Activated naive CD4-positive, alpha-beta T cell treated with anti-CD3 and anti-CD28 coated beads, Interleukin-2, amount 10 ng/mL, durations not matched to agents 7 days and 5 days (primary cell): Measurements from ENCODE around the gene POLR3A.

Source experiments
- CTCF ChIA-PET: fragments of 350-600 bp; sonication (Branson Sonifier 250); formaldehyde crosslinking; loops from one replicate; lab custom pipeline; 2021; ENCODE audit warnings: antibody characterized with exemption; lab: Charles Lee
- DNase-seq: peaks from one replicate; pipeline ENCODE4 v3.0.0-alpha.2; 2020
- H3K27ac Mint-ChIP-seq: one replicate; pipeline ENCODE4 v1.8.0; 2021; ENCODE audit warnings: mild to moderate bottlenecking, moderate library complexity, mixed read lengths
- H3K27me3 Mint-ChIP-seq: one replicate; pipeline ENCODE4 v1.8.0; 2021; ENCODE audit warnings: mild to moderate bottlenecking, mixed read lengths
- H3K36me3 Mint-ChIP-seq: one replicate; pipeline ENCODE4 v1.8.0; 2021; ENCODE audit warnings: mixed read lengths
- H3K4me1 Mint-ChIP-seq: one replicate; pipeline ENCODE4 v1.8.0; 2021; ENCODE audit warnings: mixed read lengths
- H3K4me3 Mint-ChIP-seq: one replicate; pipeline ENCODE4 v1.8.0; 2021; ENCODE audit warnings: mild to moderate bottlenecking, moderate library complexity, mixed read lengths
- H3K9me3 Mint-ChIP-seq: one replicate; pipeline ENCODE4 v1.8.0; 2021; ENCODE audit warnings: mixed read lengths

POLR3A gene

GRCh38 chr10:77925795-77926565, 103.3 kb downstream of the POLR3A start:
- Mint-ChIP-seq H3K9me3 (no peaks in the 10 kb centered on the region), H3K4me3 (peak overlapping the region; percentile 59), H3K27me3 (peaks cover 84% of the 10 kb centered on the region), H3K4me1 (peaks cover 13% of the 10 kb centered on the region), H3K27ac (no peak overlapping the region), H3K36me3 (no peaks in the 10 kb centered on the region)
- DNase-seq = peak; percentile 55
- CTCF ChIA-PET = interaction anchor here (0.6 kb wide), 1 partner anchor 104 kb away, joined by 3 read pairs; no protein-coding TSS in a partner anchor

- Mint-ChIP-seq H3K27me3 (peaks cover 88% of the 10 kb centered on the region), H3K27ac (no peak overlapping the region), H3K9me3 (no peaks in the 10 kb centered on the region), H3K4me3 (peak overlapping the region; percentile 59), H3K36me3 (no peaks in the 10 kb centered on the region), H3K4me1 (peaks cover 13% of the 10 kb centered on the region)
- DNase-seq = no peak
- CTCF ChIA-PET = no interaction called here
Observed at GRCh38 chr10:77925410-77925794, 103.9 kb downstream of the POLR3A start.

- CTCF ChIA-PET = no interaction called here
- Mint-ChIP-seq H3K27me3 (peaks cover 79% of the 10 kb centered on the region), H3K27ac (no peak overlapping the region), H3K9me3 (no peaks in the 10 kb centered on the region), H3K4me1 (peaks cover 11% of the 10 kb centered on the region), H3K36me3 (no peaks in the 10 kb centered on the region), H3K4me3 (no peak overlapping the region)
- DNase-seq = no peak
Observed at GRCh38 chr10:77922566-77923179, 106.6 kb downstream of the POLR3A start.

- Mint-ChIP-seq H3K4me1 (peaks cover 6% of the 10 kb centered on the region), H3K4me3 (no peak overlapping the region), H3K36me3 (no peaks in the 10 kb centered on the region), H3K27ac (no peak overlapping the region), H3K27me3 (peaks cover 78% of the 10 kb centered on the region), H3K9me3 (no peaks in the 10 kb centered on the region)
- DNase-seq = no peak
- CTCF ChIA-PET = no interaction called here
Observed at GRCh38 chr10:77922055-77922454, 107.3 kb downstream of the POLR3A start.

- no peak overlapping the region for H3K27ac Mint-ChIP-seq
- no peak for DNase-seq
- no peak overlapping the region for H3K4me3 Mint-ChIP-seq
- no peaks in the 10 kb centered on the region for H3K36me3 Mint-ChIP-seq
- H3K27me3 Mint-ChIP-seq = peaks cover 74% of the 10 kb centered on the region
- peaks cover 6% of the 10 kb centered on the region for H3K4me1 Mint-ChIP-seq
- CTCF ChIA-PET = interaction anchor here (0.5 kb wide), 1 partner anchor 404 kb away, joined by 3 read pairs; no protein-coding TSS in a partner anchor
- H3K9me3 Mint-ChIP-seq = no peaks in the 10 kb centered on the region
Observed at GRCh38 chr10:77921395-77921794, 107.9 kb downstream of the POLR3A start.

GRCh38 chr10:77920495-77920894, 108.8 kb downstream of the POLR3A start:
- Mint-ChIP-seq H3K27ac (no peak overlapping the region), H3K4me1 (peaks cover 5% of the 10 kb centered on the region), H3K4me3 (no peak overlapping the region), H3K9me3 (no peaks in the 10 kb centered on the region), H3K36me3 (no peaks in the 10 kb centered on the region), H3K27me3 (peaks cover 65% of the 10 kb centered on the region)
- DNase-seq = no peak
- CTCF ChIA-PET = no interaction called here

GRCh38 chr10:77919713-77920108, 109.6 kb downstream of the POLR3A start:
- DNase-seq = no peak
- Mint-ChIP-seq H3K27me3 (peaks cover 60% of the 10 kb centered on the region), H3K27ac (no peak overlapping the region), H3K4me1 (no peaks in the 10 kb centered on the region), H3K4me3 (no peak overlapping the region), H3K36me3 (no peaks in the 10 kb centered on the region), H3K9me3 (no peaks in the 10 kb centered on the region)
- CTCF ChIA-PET = interaction anchor here (1.0 kb wide), 1 partner anchor 35 kb away, joined by 3 read pairs; no protein-coding TSS in a partner anchor
